Measurements from ENCODE around the gene GNPAT.

GNPAT gene

DNA sequence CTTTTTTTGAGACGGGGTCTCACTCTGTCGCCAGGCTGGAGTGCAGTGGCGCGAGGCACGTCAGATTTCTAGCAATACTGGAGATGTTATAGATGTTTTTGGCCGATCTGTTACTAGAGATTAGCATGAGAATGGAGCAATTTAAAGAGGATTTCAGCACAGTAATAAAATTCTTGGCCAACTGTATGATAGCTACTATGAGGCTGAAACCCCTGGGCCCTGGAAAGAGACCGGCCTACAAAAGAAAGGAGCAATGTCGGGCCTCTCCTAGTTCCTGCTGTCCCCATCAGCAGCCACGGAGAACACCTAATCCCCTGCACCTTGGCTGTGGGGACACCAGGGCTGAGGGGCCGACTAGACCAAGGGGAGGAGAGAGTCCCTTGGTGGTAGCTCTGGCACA is 9.5 kb upstream of the GNPAT start:
- Mint-ChIP-seq H3K4me1 (peaks cover 28% of the 10 kb centered on the region), H3K36me3 (peaks cover 32% of the 10 kb centered on the region), H3K4me3 (no peak overlapping the region), H3K27ac (no peak overlapping the region), H3K9me3 (no peaks in the 10 kb centered on the region)
- DNase-seq (ENCODE audit: low spot score in 2 of 2): no peak
- ATAC-seq: no peak

DNA sequence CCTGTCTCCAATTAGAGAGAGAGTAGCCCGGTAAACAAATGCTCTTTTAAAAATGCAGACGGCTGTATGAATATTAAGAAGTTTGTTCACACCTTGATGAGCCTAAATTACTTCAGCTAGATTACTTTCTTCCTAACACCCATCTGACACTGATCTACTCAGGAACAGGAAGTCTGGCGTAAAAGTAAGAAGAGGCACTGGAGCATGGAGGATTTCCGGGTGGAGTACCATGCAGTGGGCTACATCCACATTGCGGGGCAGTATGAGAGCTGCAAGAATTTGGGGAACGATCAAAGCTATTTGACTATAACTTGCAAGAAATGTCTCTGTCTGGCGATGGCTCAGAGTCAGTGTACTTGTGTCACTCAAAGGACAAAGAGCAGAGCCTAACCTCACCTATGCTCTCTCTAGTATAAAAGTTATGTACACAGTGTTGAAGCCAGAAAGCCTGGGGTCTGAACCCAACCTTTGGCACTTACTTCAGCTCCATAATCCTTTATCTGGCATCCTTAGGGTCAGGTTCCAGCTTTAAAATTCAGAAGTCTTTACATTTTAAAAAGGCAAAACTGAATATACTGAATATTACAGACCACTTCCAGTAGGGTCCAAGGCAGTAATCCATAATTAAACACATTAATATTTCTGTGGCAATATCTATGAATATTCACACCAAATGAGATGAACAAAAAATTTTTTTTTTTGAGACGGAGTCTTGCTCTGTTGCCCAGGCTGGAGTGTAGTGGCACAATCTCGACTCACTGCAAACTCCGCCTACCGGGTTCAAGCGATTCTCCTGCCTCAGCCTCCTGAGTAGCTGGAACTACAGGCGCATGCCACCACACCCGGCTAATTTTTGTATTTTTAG is 7.9 kb upstream of the GNPAT start:
- peaks cover 32% of the 10 kb centered on the region for H3K36me3 Mint-ChIP-seq
- peaks cover 39% of the 10 kb centered on the region for H3K4me1 Mint-ChIP-seq
- DNase-seq (ENCODE audit: low spot score in 2 of 2) (no peak), ATAC-seq (no peak)
- no peak overlapping the region for H3K27ac Mint-ChIP-seq
- H3K9me3 Mint-ChIP-seq: no peaks in the 10 kb centered on the region
- H3K4me3 Mint-ChIP-seq: no peak overlapping the region

DNA sequence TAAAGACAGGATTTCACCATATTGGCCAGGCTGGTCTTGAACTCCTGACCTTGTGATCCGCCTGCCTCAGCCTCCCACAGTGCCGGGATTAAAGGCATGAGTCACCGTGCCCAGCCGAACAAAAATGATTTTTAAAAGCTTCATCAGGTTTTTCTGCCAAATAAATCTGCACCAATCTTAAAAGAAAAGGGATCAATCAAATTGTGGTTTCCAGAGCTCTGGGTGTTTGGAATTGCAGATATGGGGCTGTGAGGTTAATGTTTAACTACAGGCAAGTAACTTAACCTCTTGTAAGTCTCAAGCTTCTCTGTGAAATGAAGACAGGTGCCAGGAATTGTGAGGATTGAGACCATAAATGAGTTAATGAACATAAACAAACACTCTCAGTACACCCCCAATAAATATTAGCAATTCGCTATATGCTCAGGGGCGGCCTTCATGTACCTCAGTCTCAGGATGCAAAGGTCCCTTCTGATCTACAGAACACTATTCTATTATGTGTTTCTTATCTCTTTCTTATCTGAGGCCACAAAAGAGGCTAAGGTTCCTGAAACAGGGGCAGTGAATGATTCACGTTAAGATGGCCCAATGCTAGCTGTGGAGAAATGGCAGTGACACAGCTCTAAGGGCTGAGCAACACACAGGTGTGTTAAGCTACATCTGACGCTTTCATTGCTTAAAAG is 7.1 kb upstream of the GNPAT start:
- Mint-ChIP-seq H3K9me3 (no peaks in the 10 kb centered on the region), H3K36me3 (peaks cover 35% of the 10 kb centered on the region)

DNA sequence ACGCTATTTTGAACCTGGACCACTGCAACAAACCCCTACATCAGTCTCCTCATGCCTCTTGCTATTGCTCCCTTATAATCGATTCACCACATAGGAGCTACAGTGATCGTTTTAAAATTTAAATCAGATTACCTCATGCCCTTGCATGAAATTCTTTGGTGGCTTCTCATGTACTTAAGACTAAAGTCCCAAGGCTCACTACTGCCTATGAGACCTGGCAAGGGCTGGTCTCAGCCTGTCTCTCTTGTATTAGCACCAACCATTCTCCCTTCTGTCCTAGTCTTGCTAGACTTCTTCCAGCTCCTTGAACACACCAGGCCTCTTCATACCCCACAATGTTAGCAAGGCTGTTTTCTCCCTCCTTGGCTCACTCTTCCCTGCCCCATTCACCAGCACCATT is 6.5 kb upstream of the GNPAT start:
- H3K9me3 Mint-ChIP-seq: no peaks in the 10 kb centered on the region
- H3K36me3 Mint-ChIP-seq: peaks cover 42% of the 10 kb centered on the region
- DNase-seq (ENCODE audit: low spot score in 2 of 2): no peak
- H3K4me3 Mint-ChIP-seq: no peak overlapping the region
- no peak for ATAC-seq
- peaks cover 39% of the 10 kb centered on the region for H3K4me1 Mint-ChIP-seq
- H3K27ac Mint-ChIP-seq: no peak overlapping the region

More for the DNA sequence above, 7.1 kb upstream of the GNPAT start:
- Mint-ChIP-seq H3K4me3 (no peak overlapping the region), H3K27ac (no peak overlapping the region), H3K4me1 (peaks cover 39% of the 10 kb centered on the region)
- no peak for ATAC-seq
- no peak for DNase-seq (ENCODE audit: low spot score in 2 of 2)

DNA sequence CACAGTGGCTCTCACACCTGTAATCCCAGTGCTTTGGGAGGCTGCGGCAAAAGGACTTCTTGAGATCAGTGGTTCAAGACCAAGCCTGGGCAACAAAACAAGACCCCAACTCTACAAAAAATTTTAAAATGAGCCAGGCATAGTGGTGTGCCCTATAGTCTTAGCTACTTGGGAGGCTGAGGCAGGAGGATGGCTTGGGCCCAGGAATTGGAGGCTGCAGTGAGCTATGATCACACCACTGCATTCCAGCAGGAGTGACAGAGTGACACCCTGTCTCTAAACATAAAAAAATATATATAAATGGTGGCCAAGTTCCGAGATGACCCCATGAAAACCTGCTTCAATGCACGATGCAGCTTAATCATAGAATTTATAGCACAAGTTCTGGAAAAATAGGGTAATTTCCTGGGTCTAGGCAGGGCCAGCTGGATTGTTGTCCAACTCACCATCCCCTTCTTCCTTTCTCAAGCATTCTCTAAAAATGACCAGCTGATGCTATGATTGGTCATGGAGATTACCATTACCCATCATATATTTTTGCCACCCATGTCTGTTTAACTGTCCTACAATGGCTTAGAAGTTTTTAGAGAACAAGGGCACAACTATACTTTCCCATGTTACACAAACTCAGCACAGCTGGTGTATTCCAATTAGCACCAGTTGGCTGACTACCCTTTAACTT is 5.3 kb upstream of the GNPAT start:
- Mint-ChIP-seq H3K27ac (no peak overlapping the region), H3K4me1 (peaks cover 39% of the 10 kb centered on the region), H3K9me3 (no peaks in the 10 kb centered on the region), H3K4me3 (no peak overlapping the region), H3K36me3 (peaks cover 51% of the 10 kb centered on the region)
- ATAC-seq: no peak
- DNase-seq (ENCODE audit: low spot score in 2 of 2): no peak

DNA sequence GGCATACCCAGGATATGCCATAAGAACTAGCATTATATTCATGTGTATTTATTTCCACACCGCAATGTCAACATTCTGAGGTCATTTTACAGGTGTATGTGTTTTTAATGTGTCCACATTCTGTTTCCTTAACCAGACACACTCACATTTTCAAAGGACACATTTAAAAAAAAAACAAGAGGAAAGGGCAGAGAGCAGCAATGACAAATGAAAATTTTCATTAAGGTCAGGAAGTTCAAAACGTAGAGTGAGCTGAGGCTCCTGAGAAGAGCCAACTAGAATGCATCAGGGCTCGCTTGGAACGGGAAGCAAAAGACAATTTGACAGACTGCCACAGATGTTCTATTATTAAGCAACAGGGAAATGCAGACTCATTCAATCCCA is 4.8 kb upstream of the GNPAT start:
- DNase-seq (ENCODE audit: low spot score in 2 of 2) (no peak), ATAC-seq (no peak)
- H3K4me1 Mint-ChIP-seq: peaks cover 33% of the 10 kb centered on the region
- no peak overlapping the region for H3K27ac Mint-ChIP-seq
- no peak overlapping the region for H3K4me3 Mint-ChIP-seq
- H3K9me3 Mint-ChIP-seq: no peaks in the 10 kb centered on the region
- peaks cover 57% of the 10 kb centered on the region for H3K36me3 Mint-ChIP-seq

DNA sequence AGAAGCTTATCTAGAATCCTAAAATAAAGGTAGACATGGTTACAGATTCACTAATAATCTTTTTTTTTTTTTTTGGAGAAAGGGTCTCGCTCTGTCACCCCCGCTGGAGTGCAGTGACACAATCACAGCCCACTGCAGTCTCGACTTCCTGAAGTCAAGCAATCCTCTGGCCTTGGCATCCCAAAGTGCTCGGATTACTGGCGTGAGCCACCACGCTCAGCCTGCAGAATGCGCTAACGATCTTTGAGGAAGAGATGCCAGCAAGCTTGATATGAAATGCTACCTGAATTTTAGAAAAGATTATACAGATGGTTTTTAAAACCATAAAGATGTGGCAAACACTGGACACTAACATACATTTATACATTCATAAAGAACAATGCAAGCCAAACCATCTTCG is 4.1 kb upstream of the GNPAT start:
- Mint-ChIP-seq H3K4me3 (no peak overlapping the region), H3K4me1 (peaks cover 33% of the 10 kb centered on the region), H3K36me3 (peaks cover 61% of the 10 kb centered on the region), H3K9me3 (no peaks in the 10 kb centered on the region), H3K27ac (no peak overlapping the region)
- ATAC-seq: no peak
- no peak for DNase-seq (ENCODE audit: low spot score in 2 of 2)

DNA sequence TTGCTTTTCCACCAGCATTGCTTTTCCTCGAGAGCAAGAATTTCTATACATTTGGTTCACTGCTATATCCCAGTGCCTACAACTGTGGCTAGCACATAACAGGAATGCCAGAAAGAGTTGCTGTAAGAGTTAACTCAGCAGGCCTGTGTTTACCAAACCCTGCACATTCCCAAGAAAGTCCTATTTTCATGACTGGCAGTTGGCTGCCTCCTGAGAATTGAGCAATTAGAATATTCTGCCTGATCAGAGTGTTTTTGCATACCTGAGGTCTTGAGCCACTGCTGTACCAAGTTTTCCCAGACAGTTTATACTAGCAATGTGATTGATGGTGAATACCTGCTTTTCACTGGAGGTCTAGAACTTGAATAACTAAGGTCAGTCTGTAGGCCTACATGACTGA is 2.7 kb upstream of the GNPAT start:
- H3K4me3 Mint-ChIP-seq: no peak overlapping the region
- no peak overlapping the region for H3K27ac Mint-ChIP-seq
- DNase-seq (ENCODE audit: low spot score in 2 of 2) (no peak), ATAC-seq (no peak)
- H3K36me3 Mint-ChIP-seq: peaks cover 57% of the 10 kb centered on the region
- H3K4me1 Mint-ChIP-seq: peaks cover 35% of the 10 kb centered on the region
- H3K9me3 Mint-ChIP-seq: no peaks in the 10 kb centered on the region

DNA sequence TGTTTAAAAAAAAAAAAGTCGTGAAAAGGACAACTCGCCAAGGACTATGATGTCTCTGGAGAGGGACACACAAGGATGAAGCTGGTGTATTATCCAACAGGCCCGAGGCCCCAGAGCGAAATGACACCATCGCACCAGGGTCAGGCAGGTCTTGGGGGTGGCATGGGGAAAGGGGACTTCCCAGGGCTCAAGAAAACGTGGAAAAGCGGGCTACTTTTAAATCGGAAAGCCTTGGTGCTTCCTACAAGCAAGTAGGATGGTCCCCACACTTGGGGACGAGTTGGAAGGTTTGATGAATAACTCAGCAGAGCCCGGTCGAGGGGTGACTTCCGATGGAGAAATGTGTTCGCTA is 505 bp upstream of the GNPAT start:
- DNase-seq (ENCODE audit: low spot score in 2 of 2) (no peak), ATAC-seq (peak; percentile 6)
- Mint-ChIP-seq H3K4me3 (peak overlapping the region; percentile 95), H3K27ac (peak overlapping the region; percentile 98), H3K9me3 (no peaks in the 10 kb centered on the region), H3K36me3 (peaks cover 62% of the 10 kb centered on the region), H3K4me1 (peaks cover 48% of the 10 kb centered on the region)

DNA sequence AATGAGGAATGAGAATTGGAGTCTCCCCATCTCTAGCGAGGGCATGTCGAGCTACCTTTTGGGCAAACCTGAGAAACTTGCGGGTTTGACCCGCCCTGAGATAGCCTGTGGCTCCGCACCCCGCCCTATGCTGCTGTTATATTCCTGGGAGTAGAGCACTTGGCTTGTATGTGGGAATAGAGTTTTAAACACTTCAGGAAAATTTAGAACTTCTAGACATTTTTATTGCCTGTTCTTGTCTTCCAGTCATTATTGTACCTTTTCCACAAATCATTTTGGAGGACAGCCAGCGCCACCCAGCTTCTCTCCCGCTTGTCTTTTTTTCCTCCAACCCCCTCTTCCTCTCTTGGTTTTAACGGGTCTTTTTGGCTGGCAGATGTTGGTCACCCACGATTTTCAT is 738 bp downstream of the GNPAT start:
- H3K4me1 Mint-ChIP-seq: peaks cover 45% of the 10 kb centered on the region
- DNase-seq (ENCODE audit: low spot score in 2 of 2) (no peak), ATAC-seq (peak; percentile 22)
- peak overlapping the region; percentile 95 for H3K4me3 Mint-ChIP-seq
- no peaks in the 10 kb centered on the region for H3K9me3 Mint-ChIP-seq
- H3K36me3 Mint-ChIP-seq: peaks cover 53% of the 10 kb centered on the region
- peak overlapping the region; percentile 98 for H3K27ac Mint-ChIP-seq

DNA sequence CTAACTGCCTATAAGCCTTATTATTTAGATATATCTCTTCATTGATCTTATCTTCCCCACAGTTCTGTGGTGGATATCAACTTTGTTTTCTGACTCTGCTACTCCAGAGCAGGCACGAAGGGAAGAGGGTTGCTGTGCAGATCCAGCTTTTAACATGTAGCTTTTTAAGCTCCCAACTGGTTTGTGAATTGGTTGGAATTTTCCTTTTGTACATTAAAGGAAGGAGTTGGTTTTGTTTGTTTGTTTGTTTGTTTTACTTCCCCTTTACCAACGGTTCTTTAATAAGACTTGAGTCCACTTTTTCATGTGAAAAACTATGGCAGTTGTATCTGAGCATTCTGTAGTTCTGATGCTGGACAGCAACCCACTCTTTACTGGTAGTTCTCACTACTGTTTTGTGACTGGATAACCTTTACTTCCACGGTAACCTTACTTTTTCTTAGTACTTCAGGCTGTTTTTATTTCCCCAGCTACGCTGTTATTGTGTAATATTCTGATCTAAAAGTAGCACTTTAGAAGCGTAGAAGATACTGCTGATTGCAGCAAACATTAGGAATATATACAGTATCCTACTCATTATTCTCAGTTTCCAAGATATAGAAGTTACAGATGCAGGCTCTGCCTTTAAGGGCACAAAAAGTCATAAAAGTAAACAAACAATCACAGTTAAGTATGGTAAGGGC is 1.6 kb downstream of the GNPAT start:
- Mint-ChIP-seq H3K36me3 (peaks cover 44% of the 10 kb centered on the region), H3K4me1 (peaks cover 44% of the 10 kb centered on the region), H3K27ac (peak overlapping the region; percentile 98), H3K9me3 (no peaks in the 10 kb centered on the region), H3K4me3 (peak overlapping the region; percentile 95)
- DNase-seq (ENCODE audit: low spot score in 2 of 2): no peak
- ATAC-seq: no peak

DNA sequence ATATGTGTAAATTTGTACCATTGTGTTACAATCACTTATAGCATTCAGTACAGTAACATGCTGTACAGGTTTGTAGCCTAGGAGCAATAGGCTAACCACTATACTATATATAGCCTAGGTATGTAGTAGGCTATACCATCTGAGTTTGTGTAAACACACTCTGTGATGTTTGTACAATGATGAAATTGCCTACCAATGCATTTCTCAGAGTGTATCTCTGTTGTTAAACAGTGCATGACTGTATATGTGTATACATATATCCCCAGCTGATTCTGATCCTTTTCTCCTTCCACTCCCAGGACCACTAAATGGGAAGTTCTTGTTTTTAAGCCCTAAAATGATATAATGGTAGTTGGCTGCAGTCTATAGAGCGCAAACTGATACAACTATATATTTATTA is 7.8 kb downstream of the GNPAT start:
- H3K27ac Mint-ChIP-seq: no peak overlapping the region
- DNase-seq (ENCODE audit: low spot score in 2 of 2): no peak
- peaks cover 28% of the 10 kb centered on the region for H3K4me1 Mint-ChIP-seq
- no peaks in the 10 kb centered on the region for H3K9me3 Mint-ChIP-seq
- H3K4me3 Mint-ChIP-seq: no peak overlapping the region
- peaks cover 25% of the 10 kb centered on the region for H3K36me3 Mint-ChIP-seq
- ATAC-seq: no peak

DNA sequence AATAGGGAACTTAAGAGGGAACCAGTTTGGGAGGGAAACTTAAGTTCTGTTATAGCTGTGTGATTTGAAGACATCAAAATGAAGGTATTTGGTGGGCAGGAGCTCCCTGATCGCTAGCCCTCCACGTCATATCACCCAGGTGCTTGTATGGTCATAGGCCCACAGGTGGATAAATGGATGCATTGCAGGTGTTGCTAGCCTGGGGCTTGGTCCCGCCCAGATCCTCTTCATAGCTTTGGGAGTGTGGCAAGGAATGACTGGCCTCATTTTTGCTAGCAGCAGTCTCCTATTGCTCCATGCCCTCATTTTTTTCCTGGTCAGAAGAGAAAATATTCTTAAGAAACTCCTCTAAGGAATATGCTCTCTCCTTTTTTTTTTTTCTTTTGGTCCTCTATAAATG is 11.3 kb downstream of the GNPAT start:
- H3K4me3 Mint-ChIP-seq: no peak overlapping the region
- no peak for ATAC-seq
- H3K27ac Mint-ChIP-seq: no peak overlapping the region
- peaks cover 10% of the 10 kb centered on the region for H3K4me1 Mint-ChIP-seq
- no peaks in the 10 kb centered on the region for H3K9me3 Mint-ChIP-seq
- H3K36me3 Mint-ChIP-seq: peaks cover 55% of the 10 kb centered on the region
- DNase-seq (ENCODE audit: low spot score in 2 of 2): no peak

DNA sequence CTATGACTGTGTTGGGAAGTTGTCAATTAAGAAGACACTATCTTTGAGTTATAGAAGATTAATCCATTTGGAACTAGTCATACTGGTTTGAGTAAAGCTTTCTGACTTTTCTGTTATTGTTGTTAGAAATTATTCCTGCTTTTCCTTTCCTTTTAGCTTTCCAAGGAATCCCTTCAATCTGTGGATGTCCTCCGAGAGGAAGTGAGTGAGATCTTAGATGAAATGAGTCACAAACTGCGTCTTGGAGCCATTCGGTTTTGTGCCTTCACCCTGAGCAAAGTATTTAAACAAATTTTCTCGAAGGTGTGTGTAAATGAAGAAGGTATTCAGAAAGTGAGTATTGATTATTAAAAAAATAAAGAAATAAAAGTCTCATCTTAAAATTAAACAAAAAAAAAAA is 19.3 kb downstream of the GNPAT start:
- no peak for DNase-seq (ENCODE audit: low spot score in 2 of 2)
- Mint-ChIP-seq H3K4me1 (peaks cover 6% of the 10 kb centered on the region), H3K36me3 (peaks cover 99% of the 10 kb centered on the region), H3K4me3 (no peak overlapping the region), H3K9me3 (no peaks in the 10 kb centered on the region), H3K27ac (no peak overlapping the region)
- ATAC-seq: no peak

DNA sequence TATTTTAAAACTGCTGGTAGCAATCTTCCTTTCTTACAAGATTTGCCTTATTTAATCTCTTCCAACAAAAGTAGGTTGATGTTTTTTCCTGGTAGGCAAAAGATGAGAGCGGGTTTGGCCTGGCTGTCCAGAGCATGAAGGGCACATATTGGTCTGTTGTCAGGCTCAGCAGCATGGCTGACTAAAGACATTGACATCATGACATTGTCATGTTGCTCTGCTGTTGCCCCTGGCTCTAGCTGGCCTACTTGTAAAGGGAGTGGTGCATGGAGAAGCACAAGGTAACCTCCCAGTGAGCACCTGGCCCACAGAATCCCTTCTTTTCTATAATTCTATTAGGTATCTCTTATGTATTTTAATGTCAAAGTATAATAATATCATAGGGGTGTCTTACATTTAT is 23.6 kb downstream of the GNPAT start:
- no peak for ATAC-seq
- no peaks in the 10 kb centered on the region for H3K4me1 Mint-ChIP-seq
- no peak overlapping the region for H3K4me3 Mint-ChIP-seq
- DNase-seq (ENCODE audit: low spot score in 2 of 2): no peak
- no peaks in the 10 kb centered on the region for H3K9me3 Mint-ChIP-seq
- peaks cover 98% of the 10 kb centered on the region for H3K36me3 Mint-ChIP-seq
- H3K27ac Mint-ChIP-seq: peak overlapping the region; percentile 14

Data from stimulated activated effector memory CD8-positive, alpha-beta T cell treated with anti-CD3 and anti-CD28 coated beads, Interleukin-12 subunit alpha, Interleukin-12 subunit beta, amount 100 ng/mL, for 72 hours (primary cell).